ENCODE results near the gene RHOB. TPM values are rescaled to one million over a fixed set of nuclear protein-coding genes. Genes with fewer than 3 reads are reported as not detected.
"Not testable (repeated sequence)": the region's sequence is repeated elsewhere in the genome, so short reads cannot be mapped to it uniquely, and the experiment has no call there.

RHOB gene
- polyA plus RNA-seq, 1 experiment: 45.5 TPM

GRCh38 chr2:20416723-20417122 is 30.2 kb upstream of the RHOB start:
- CTCF ChIA-PET: interaction anchor here (2.9 kb wide), 1 partner anchor 226 kb away, joined by 11 read pairs; no protein-coding TSS in a partner anchor

DNA sequence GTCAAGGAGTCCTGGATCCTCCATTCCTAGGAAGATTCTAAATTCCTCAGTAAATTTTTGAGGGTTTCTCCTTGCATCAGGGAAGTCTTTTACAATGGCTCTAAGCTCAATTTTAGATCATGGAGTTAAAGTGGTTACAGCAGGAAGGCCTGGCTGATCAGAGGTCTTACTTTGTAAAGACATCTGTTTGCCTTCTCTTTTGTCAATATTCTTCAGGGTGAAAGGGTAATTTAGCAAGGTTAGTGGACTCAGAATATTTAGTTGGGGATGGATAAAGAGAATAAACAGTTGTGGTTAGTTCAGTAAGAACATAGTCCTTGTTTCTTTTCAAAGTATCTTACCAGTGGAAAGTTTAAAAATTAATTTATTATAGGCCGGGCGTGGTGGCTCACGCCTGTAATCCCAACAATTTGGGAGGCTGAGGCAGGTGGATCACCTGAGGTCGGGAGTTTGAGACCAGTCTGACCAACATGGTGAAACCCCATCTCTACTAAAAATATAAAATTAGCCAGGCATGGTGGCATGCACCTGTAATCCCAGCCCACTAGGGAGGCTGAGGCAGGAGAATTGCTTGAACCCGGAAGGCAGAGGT is 29.5 kb upstream of the RHOB start:
- H3K4me3 ChIP-seq (ENCODE audit: low read depth, low read length); H3K27me3 ChIP-seq (ENCODE audit: control insufficient read depth, insufficient read depth, low read length); H3K9me3 ChIP-seq (ENCODE audit: control insufficient read depth, insufficient read depth, low read length); H3K27ac ChIP-seq (ENCODE audit: low read depth, low read length); DNase-seq (ENCODE audit: low read depth, low spot score): not testable (repeated sequence)
- POLR2A ChIA-PET: interaction anchor here (1.3 kb wide), 1 partner anchor 30 kb away, joined by 4 read pairs; the partner anchor contains the start of gene RHOB
- CTCF ChIA-PET: interaction anchor here (2.9 kb wide), 1 partner anchor 225 kb away, joined by 11 read pairs; no protein-coding TSS in a partner anchor

More at GRCh38 chr2:20416723-20417122, 30.2 kb upstream of the RHOB start:
- Histone ChIP-seq H3K4me3 (ENCODE audit: low read depth, low read length) (no peak overlapping the region), H3K9me3 (ENCODE audit: control insufficient read depth, insufficient read depth, low read length) (no peaks in the 10 kb centered on the region), H3K27ac (ENCODE audit: low read depth, low read length) (no peak overlapping the region), H3K27me3 (ENCODE audit: control insufficient read depth, insufficient read depth, low read length) (no peaks in the 10 kb centered on the region)
- no peak for TF ChIP-seq CTCF (IDR thresholded peaks at IDR 0.05; ENCODE audit: low read depth, low read length)
- POLR2A ChIA-PET: interaction anchor here (1.3 kb wide), 1 partner anchor 30 kb away, joined by 4 read pairs; the partner anchor contains the start of gene RHOB
- DNase-seq (ENCODE audit: low read depth, low spot score): no peak

- H3K4me3 ChIP-seq (ENCODE audit: low read depth, low read length): no peak overlapping the region
- ChIA-PET CTCF (interaction anchor here (0.7 to 6.5 kb wide), 6 partner anchors 8 to 233 kb away, joined by 3 to 42 read pairs (median 7); no protein-coding TSS in a partner anchor), POLR2A (interaction anchor here (0.6 to 1.5 kb wide), 4 partner anchors 20 to 224 kb away, joined by 3 to 19 read pairs (median 5); partner anchors contain the start of gene RHOB)
- no peak overlapping the region for H3K27ac ChIP-seq (ENCODE audit: low read depth, low read length)
- DNase-seq (ENCODE audit: low read depth, low spot score): no peak
- H3K27me3 ChIP-seq (ENCODE audit: control insufficient read depth, insufficient read depth, low read length): no peaks in the 10 kb centered on the region
- no peaks in the 10 kb centered on the region for H3K9me3 ChIP-seq (ENCODE audit: control insufficient read depth, insufficient read depth, low read length)
- TF ChIP-seq CTCF (IDR thresholded peaks at IDR 0.05; ENCODE audit: low read depth, low read length): no peak
Observed at GRCh38 chr2:20418519-20418918, 28.4 kb upstream of the RHOB start.

GRCh38 chr2:20419007-20419576 is 27.8 kb upstream of the RHOB start:
- no peak overlapping the region for H3K4me3 ChIP-seq (ENCODE audit: low read depth, low read length)
- no peaks in the 10 kb centered on the region for H3K27me3 ChIP-seq (ENCODE audit: control insufficient read depth, insufficient read depth, low read length)
- ChIA-PET CTCF (interaction anchor here (0.5 to 6.5 kb wide), 7 partner anchors 8 to 232 kb away, joined by 3 to 42 read pairs (median 7); no protein-coding TSS in a partner anchor), POLR2A (interaction anchor here (0.6 to 1.5 kb wide), 6 partner anchors 8 to 224 kb away, joined by 3 to 19 read pairs (median 5); partner anchors contain the start of gene RHOB)
- no peak for TF ChIP-seq CTCF (IDR thresholded peaks at IDR 0.05; ENCODE audit: low read depth, low read length)
- no peaks in the 10 kb centered on the region for H3K9me3 ChIP-seq (ENCODE audit: control insufficient read depth, insufficient read depth, low read length)
- peak overlapping the region; percentile 24 for H3K27ac ChIP-seq (ENCODE audit: low read depth, low read length)
- DNase-seq (ENCODE audit: low read depth, low spot score): peak; percentile 42

GRCh38 chr2:20419752-20420151 is 27.1 kb upstream of the RHOB start:
- no peak for TF ChIP-seq CTCF (IDR thresholded peaks at IDR 0.05; ENCODE audit: low read depth, low read length)
- Histone ChIP-seq H3K4me3 (ENCODE audit: low read depth, low read length) (no peak overlapping the region), H3K9me3 (ENCODE audit: control insufficient read depth, insufficient read depth, low read length) (no peaks in the 10 kb centered on the region), H3K27me3 (ENCODE audit: control insufficient read depth, insufficient read depth, low read length) (no peaks in the 10 kb centered on the region), H3K27ac (ENCODE audit: low read depth, low read length) (no peak overlapping the region)
- CTCF ChIA-PET: interaction anchor here (1.1 to 6.5 kb wide), 5 partner anchors 9 to 232 kb away, joined by 4 to 42 read pairs (median 7); no protein-coding TSS in a partner anchor
- DNase-seq (ENCODE audit: low read depth, low spot score): no peak
- POLR2A ChIA-PET: interaction anchor here (1.0 to 1.5 kb wide), 3 partner anchors 9 to 27 kb away, joined by 3 to 19 read pairs (median 6); partner anchors contain the start of gene RHOB
